Measurements from ENCODE around the gene TLNRD1.
A peak's percentile ranks its signal among the peaks of the same experiment; 100 is the strongest.

- TF ChIP-seq CTCF (IDR thresholded peaks at IDR 0.05; ENCODE audit: low read length) (peak; percentile 26; the same call in 1 of the 2 replicates), EZH2 (IDR thresholded peaks at IDR 0.05; ENCODE audit: borderline replicate concordance, low read length) (no peak)
These were observed 9.3 kb upstream of the TLNRD1 start for GRCh38 chr15:80991421-80991820.

All from OCI-LY1 (cell line).